ENCODE results near the gene ZNF33A. TPM values are rescaled to one million over a fixed set of nuclear protein-coding genes. Genes with fewer than 3 reads are reported as not detected.
A peak's percentile ranks its signal among the peaks of the same experiment; 100 is the strongest.

Gene ZNF33A
- total RNA-seq, 1 experiment from 2014 or later = 3.5 TPM

DNA sequence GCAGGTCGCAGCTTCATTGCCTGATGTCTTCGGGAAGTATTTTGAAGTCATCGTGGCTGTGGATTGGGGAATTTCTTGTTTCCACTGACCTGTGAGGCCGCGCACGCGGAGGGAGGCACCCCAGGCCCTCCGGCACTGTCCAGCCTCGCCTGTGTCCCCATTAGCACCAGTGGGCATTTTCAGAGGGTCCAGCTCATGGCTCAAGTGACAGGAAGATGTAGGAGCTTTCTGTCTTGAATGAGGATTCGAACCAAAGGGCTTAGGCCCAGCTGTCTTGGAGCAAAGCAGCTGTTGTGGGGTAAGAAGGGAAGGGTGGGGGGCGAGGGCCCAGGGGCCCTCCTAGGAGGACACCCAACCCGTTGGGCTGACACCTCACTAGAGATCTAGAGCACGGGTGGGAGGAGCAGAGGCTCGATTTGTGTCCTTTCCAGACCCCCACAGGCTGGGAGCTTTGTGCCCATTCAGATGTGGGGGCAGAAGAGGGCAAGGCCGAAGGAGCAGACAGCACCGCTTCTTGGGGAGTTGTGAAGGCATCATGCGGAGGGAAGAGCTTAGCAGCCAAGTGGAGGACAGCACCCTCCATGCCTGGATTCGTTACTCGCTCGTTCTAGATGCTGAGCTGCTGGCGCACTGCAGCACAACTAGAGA lies 84.6 kb downstream of the ZNF33A start:
- Histone ChIP-seq H3K4me3 (peak overlapping the region; percentile 84), H3K9me3 (peaks cover 7% of the 10 kb centered on the region), H3K36me3 (peaks cover 51% of the 10 kb centered on the region), H3K27me3 (no peaks in the 10 kb centered on the region)
- DNase-seq = no peak

DNA sequence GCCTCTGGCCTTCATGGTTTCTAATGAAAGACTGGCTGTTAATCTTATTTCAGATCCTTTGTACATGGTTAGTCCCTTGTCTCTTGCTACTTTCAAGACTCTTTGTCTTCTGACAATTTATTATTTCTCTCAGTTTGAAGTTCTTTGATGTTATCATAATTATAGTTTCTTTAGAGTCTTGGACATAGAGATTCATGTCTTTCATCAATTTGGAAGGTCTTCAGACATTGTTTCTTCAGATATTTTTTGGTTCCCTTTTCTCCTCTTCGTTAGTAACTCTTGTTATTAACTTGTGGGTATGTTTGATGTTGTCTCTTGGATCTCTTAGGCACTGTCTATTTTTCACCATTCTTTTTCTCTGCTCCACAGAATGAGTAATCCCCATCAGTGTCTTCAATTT lies 92.4 kb downstream of the ZNF33A start:
- H3K4me3 ChIP-seq = no peak overlapping the region
- H3K27me3 ChIP-seq = no peaks in the 10 kb centered on the region
- H3K36me3 ChIP-seq = peaks cover 86% of the 10 kb centered on the region
- H3K9me3 ChIP-seq = peaks cover 44% of the 10 kb centered on the region
- DNase-seq = no peak

DNA sequence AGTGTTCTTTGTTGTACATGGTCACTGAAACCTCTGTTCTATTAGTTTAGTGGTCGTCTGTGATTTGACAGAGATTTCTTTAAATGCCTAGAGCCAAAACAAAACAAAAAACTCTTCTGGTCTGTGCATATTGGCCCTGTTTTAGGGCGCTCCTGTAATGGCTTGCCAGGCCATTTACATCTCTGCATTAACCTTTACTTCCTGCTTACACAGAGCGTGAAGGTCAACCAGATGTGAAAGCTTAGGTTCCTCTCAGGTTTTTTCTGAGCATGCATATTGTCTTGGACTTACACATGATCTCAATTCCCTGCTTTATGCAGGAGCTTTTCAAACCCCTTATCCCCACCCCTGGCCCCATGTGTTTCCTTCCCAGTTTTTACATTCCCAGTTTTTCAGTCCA lies 93.3 kb downstream of the ZNF33A start:
- Histone ChIP-seq H3K27me3 (no peaks in the 10 kb centered on the region), H3K4me3 (no peak overlapping the region), H3K9me3 (peaks cover 53% of the 10 kb centered on the region), H3K36me3 (peaks cover 77% of the 10 kb centered on the region)
- no peak for DNase-seq

DNA sequence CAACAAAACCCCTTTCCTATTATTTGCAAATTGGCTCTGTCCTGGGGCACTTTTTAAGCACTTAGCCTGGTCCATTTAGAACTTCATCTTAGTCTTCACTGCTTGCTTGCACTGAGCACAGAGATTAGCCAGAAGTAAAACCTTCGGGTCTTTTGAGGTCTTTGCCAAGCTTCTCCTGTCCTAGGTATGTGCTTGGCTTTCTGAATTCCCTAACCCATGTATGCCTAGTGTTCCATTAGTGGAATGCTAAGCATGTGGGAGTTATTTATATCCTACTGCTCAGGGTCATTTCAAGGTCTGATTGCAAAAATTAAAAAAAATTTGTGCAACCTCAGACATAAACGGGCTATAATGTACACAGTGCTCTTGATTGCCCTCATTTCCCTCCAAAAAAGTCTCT lies 101.7 kb downstream of the ZNF33A start:
- H3K36me3 ChIP-seq = peaks cover 48% of the 10 kb centered on the region
- H3K4me3 ChIP-seq = no peak overlapping the region
- no peak for DNase-seq
- peaks cover 69% of the 10 kb centered on the region for H3K9me3 ChIP-seq
- H3K27me3 ChIP-seq = no peaks in the 10 kb centered on the region

Other genes starting within 250 kb of the ZNF33A start
- 3.7 and 4.0 TPM in 2 replicates for gene ZNF248, start 153.1 kb upstream of the ZNF33A start, total RNA-seq (2014; rRNA removed; shearing (Covaris generic); ENCODE audit: low replicate concordance)
- 4.7 and 8.4 TPM in 2 replicates for gene ZNF25, start 34.0 kb upstream of the ZNF33A start, total RNA-seq (2014; rRNA removed; shearing (Covaris generic); ENCODE audit: low replicate concordance)
- gene ZNF37A, start 83.7 kb downstream of the ZNF33A start, total RNA-seq (2014; rRNA removed; shearing (Covaris generic); ENCODE audit: low replicate concordance) = 9.8 and 9.9 TPM in 2 replicates